Astrocyte (in vitro differentiated cells and primary cell): ENCODE measurements around the gene STON1.

Source experiments
- EZH2 ChIP-seq: IDR thresholded peaks from 2 replicates; pipeline ENCODE4 v1.6.1; 2012; ENCODE audit warnings: mild to moderate bottlenecking, low read length, inconsistent platforms; ENCODE audit not compliant: insufficient read depth
- TF ChIP-seq, protein P1 (sequence below): IDR thresholded peaks from 2 replicates; pipeline ENCODE4 v1.5.1; 2011; ENCODE audit warnings: low read depth, mild to moderate bottlenecking, inconsistent platforms, low read length, moderate library complexity; ENCODE audit not compliant: insufficient read depth

DNA sequence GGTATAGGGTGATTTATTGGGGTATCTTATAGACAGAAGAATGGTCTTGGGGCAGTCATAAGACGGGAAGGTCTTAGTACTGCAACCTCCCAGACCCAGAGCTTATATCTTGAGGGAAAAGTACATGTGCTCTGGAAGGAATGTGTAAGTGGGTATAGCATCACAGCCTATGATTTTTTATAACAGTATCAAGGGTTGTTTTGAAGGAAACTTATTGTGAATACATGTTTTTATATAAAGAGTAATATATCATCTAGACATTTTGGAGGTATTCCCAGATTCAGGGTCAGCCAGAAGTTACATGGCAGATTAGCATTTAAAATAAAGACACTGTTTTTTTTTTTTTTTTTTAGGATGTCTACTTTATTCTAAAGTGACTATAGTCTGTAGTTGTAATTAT is 47.6 kb upstream of the STON1 start:
- TF ChIP-seq, protein P1, sequence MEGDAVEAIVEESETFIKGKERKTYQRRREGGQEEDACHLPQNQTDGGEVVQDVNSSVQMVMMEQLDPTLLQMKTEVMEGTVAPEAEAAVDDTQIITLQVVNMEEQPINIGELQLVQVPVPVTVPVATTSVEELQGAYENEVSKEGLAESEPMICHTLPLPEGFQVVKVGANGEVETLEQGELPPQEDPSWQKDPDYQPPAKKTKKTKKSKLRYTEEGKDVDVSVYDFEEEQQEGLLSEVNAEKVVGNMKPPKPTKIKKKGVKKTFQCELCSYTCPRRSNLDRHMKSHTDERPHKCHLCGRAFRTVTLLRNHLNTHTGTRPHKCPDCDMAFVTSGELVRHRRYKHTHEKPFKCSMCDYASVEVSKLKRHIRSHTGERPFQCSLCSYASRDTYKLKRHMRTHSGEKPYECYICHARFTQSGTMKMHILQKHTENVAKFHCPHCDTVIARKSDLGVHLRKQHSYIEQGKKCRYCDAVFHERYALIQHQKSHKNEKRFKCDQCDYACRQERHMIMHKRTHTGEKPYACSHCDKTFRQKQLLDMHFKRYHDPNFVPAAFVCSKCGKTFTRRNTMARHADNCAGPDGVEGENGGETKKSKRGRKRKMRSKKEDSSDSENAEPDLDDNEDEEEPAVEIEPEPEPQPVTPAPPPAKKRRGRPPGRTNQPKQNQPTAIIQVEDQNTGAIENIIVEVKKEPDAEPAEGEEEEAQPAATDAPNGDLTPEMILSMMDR, result no peak
- no peak for TF ChIP-seq EZH2
